Measurements from ENCODE around the gene TTLL4.

The TTLL4 gene

GRCh38 chr2:218721934-218722333 lies 11.3 kb downstream of the TTLL4 start:
- no peak for FAIRE-seq

GRCh38 chr2:218722419-218722818 lies 11.8 kb downstream of the TTLL4 start:
- no peak for TF ChIP-seq CTCF (IDR thresholded peaks at IDR 0.05; ENCODE audit: insufficient read depth, missing control alignments)
- no peak for FAIRE-seq
- DNase-seq (ENCODE audit: insufficient read length, low spot score), result no peak

More at GRCh38 chr2:218721934-218722333, 11.3 kb downstream of the TTLL4 start:
- no peak for DNase-seq (ENCODE audit: insufficient read length, low spot score)
- no peak for TF ChIP-seq CTCF (IDR thresholded peaks at IDR 0.05; ENCODE audit: insufficient read depth, missing control alignments)

- no peak for TF ChIP-seq CTCF (IDR thresholded peaks at IDR 0.05; ENCODE audit: insufficient read depth, missing control alignments)
- DNase-seq (ENCODE audit: insufficient read length, low spot score) (no peak), FAIRE-seq (no peak)
Measured at GRCh38 chr2:218722876-218723785, 12.5 kb downstream of the TTLL4 start.

- FAIRE-seq (no peak), DNase-seq (ENCODE audit: insufficient read length, low spot score) (no peak)
- TF ChIP-seq CTCF (IDR thresholded peaks at IDR 0.05; ENCODE audit: insufficient read depth, missing control alignments), result no peak
Measured at GRCh38 chr2:218726004-218726574, 15.5 kb downstream of the TTLL4 start.

- peak; percentile 20 for TF ChIP-seq CTCF (IDR thresholded peaks at IDR 0.05; ENCODE audit: insufficient read depth, missing control alignments)
- peak; percentile 6 for FAIRE-seq
- DNase-seq (ENCODE audit: insufficient read length, low spot score), result no peak
Measured at GRCh38 chr2:218727502-218728165, 17.0 kb downstream of the TTLL4 start.

GRCh38 chr2:218729640-218730039 lies 19.0 kb downstream of the TTLL4 start:
- no peak for DNase-seq (ENCODE audit: insufficient read length, low spot score)
- TF ChIP-seq CTCF (IDR thresholded peaks at IDR 0.05; ENCODE audit: insufficient read depth, missing control alignments), result no peak
- no peak for FAIRE-seq

Measured in D721Med (cell line).